Liver (tissue), 9 donors: ENCODE measurements around the gene LPAR2. TPM values are rescaled to one million over a fixed set of nuclear protein-coding genes. Genes with fewer than 3 reads are reported as not detected.
A peak's percentile ranks its signal among the peaks of the same experiment; 100 is the strongest.

Experiments
- DNase-seq: peaks from one replicate; pipeline ENCODE4 v3.0.0-alpha.2; 2017; ENCODE audit warnings: low spot score
- H3K27ac ChIP-seq, 2 donors: one replicate each; pipeline ENCODE4 v1.7.0; 2013; ENCODE audit warnings: inconsistent platforms in 2 of 2, low read length in 2 of 2, control low read depth in 1 of 2, low read depth in 1 of 2, mild to moderate bottlenecking in 1 of 2
- H3K27me3 ChIP-seq, 4 donors: one replicate each; pipeline versions ENCODE4 v1.6.1 to v1.7.0; 2013; ENCODE audit warnings: low read length in 3 of 4, inconsistent platforms in 1 of 4, mild to moderate bottlenecking in 1 of 4, moderate library complexity in 1 of 4; ENCODE audit not compliant: control insufficient read depth in 4 of 4, insufficient read depth in 4 of 4
- H3K36me3 ChIP-seq, 4 donors: one replicate each; pipeline versions ENCODE4 v1.6.1 to v1.7.0; 2013; ENCODE audit warnings: low read length in 3 of 4, mild to moderate bottlenecking in 3 of 4, low read depth in 1 of 4, moderate library complexity in 1 of 4; ENCODE audit not compliant: control insufficient read depth in 4 of 4, insufficient read depth in 3 of 4
- H3K4me1 ChIP-seq, 4 donors: one replicate each; pipeline versions ENCODE4 v1.6.1 to v1.7.0; 2013; ENCODE audit warnings: low read length in 3 of 4, mild to moderate bottlenecking in 3 of 4, moderate library complexity in 1 of 4; ENCODE audit not compliant: control insufficient read depth in 4 of 4, insufficient read depth in 4 of 4
- H3K4me3 ChIP-seq, 3 donors: one replicate each; pipeline versions ENCODE4 v1.6.1 to v1.7.0; 2013; ENCODE audit warnings: low read length in 3 of 3, control low read depth in 1 of 3, low read depth in 1 of 3, mild to moderate bottlenecking in 1 of 3
- H3K9ac ChIP-seq, 2 donors: one replicate each; pipeline ENCODE4 v1.7.0; 2013; ENCODE audit warnings: low read length in 2 of 2, mild to moderate bottlenecking in 2 of 2, moderate library complexity in 2 of 2, control low read depth in 1 of 2, low read depth in 1 of 2
- H3K9me3 ChIP-seq, 4 donors: one replicate each; pipeline versions ENCODE4 v1.6.1 to v1.7.0; 2013; ENCODE audit warnings: low read length in 3 of 4; ENCODE audit not compliant: control insufficient read depth in 4 of 4
- ATF3 ChIP-seq: IDR thresholded peaks from 2 replicates; pipeline ENCODE4 v1.6.1; 2016; ENCODE audit warnings: antibody characterized with exemption
- EGR1 ChIP-seq, 2 donors: IDR thresholded peaks; 2 replicates each; pipeline ENCODE4 v1.6.1; 2016 to 2018; ENCODE audit warnings: antibody characterized with exemption in 2 of 2, low read depth in 2 of 2
- FOXA1 ChIP-seq: IDR thresholded peaks from 2 replicates; pipeline ENCODE4 v1.6.1; 2016; ENCODE audit warnings: antibody characterized with exemption
- FOXA2 ChIP-seq: IDR thresholded peaks from 2 replicates; pipeline ENCODE4 v1.6.1; 2016; ENCODE audit warnings: antibody characterized with exemption
- GABPA ChIP-seq, 2 donors: IDR thresholded peaks in 1 of 2; conservative IDR thresholded peaks in 1 of 2; 2 replicates each; pipeline ENCODE4 v1.6.1; 2016; ENCODE audit warnings: antibody characterized with exemption in 2 of 2, mild to moderate bottlenecking in 1 of 2, moderate library complexity in 1 of 2
- HNF4A ChIP-seq, 2 donors: conservative IDR thresholded peaks; 2 replicates each; pipeline ENCODE4 v1.6.1; 2016; ENCODE audit warnings: antibody characterized with exemption in 2 of 2, mild to moderate bottlenecking in 2 of 2
- HNF4G ChIP-seq: IDR thresholded peaks from 2 replicates; pipeline ENCODE4 v1.6.1; 2016; ENCODE audit warnings: antibody characterized with exemption
- JUND ChIP-seq, 2 donors: IDR thresholded peaks; 2 replicates each; pipeline ENCODE4 v1.6.1; 2016; ENCODE audit warnings: antibody characterized with exemption in 2 of 2
- MAX ChIP-seq: IDR thresholded peaks from 2 replicates; pipeline ENCODE4 v1.6.1; 2016; ENCODE audit warnings: antibody characterized with exemption
- NR2F2 ChIP-seq: IDR thresholded peaks from 2 replicates; pipeline ENCODE4 v1.6.1; 2016; ENCODE audit warnings: antibody characterized with exemption
- RAD21 ChIP-seq, 2 donors: IDR thresholded peaks; 2 replicates each; pipeline ENCODE4 v1.6.1; 2016; ENCODE audit warnings: antibody characterized with exemption in 2 of 2, mild to moderate bottlenecking in 2 of 2
- REST ChIP-seq: IDR thresholded peaks from 2 replicates; pipeline ENCODE4 v1.6.1; 2016; ENCODE audit warnings: antibody characterized with exemption, mild to moderate bottlenecking
- RXRA ChIP-seq, 2 donors: IDR thresholded peaks; 2 replicates each; pipeline ENCODE4 v1.6.1; 2017 to 2018; ENCODE audit warnings: antibody characterized with exemption in 2 of 2, mild to moderate bottlenecking in 1 of 2
- SP1 ChIP-seq: IDR thresholded peaks from 2 replicates; pipeline ENCODE4 v1.6.1; 2018; ENCODE audit warnings: antibody characterized with exemption, mild to moderate bottlenecking
- TAF1 ChIP-seq: conservative IDR thresholded peaks from 2 replicates; pipeline ENCODE4 v1.6.1; 2016; ENCODE audit warnings: antibody characterized with exemption, mild to moderate bottlenecking
- YY1 ChIP-seq: IDR thresholded peaks from 2 replicates; pipeline ENCODE4 v1.6.1; 2016; ENCODE audit warnings: antibody characterized with exemption, mild to moderate bottlenecking
- ZBTB33 ChIP-seq: IDR thresholded peaks from 2 replicates; pipeline ENCODE4 v1.6.1; 2016; ENCODE audit warnings: antibody characterized with exemption
- WGBS: extraction: QIAGEN DNeasy Blood & Tissue Kit; methylation state at CpG from one replicate; pipeline ENCODE4 v1.1.7; 2013; 5-methylcytosine and 5-hydroxymethylcytosine counted together
- polyA plus RNA-seq, 2 donors: library from polyadenylated mRNA; stranded (reverse) in 1 of 2; unstranded in 1 of 2; fragments of 200-250 nt in 1 of 2; fragments of >200 nt in 1 of 2; fragmentation: Nextera tagmentation in 1 of 2; extraction: Ambion mirVana in 1 of 2; gene quantifications; one replicate each; pipeline versions ENCODE4 v1.2.1 to v1.2.3, GENCODE V29; 2013 to 2015
- total RNA-seq, 2 donors: library from RNA; depleted of rRNA; stranded (reverse); fragments of >200 nt; gene quantifications; one replicate each; pipeline ENCODE4 v1.2.3, GENCODE V29; 2014
- TF ChIP-seq, protein P1 (sequence below): fragments of 150-350 bp; IDR thresholded peaks from 2 replicates; pipeline ENCODE4 v1.5.1; 2017; ENCODE audit warnings: improper control_type of control experiment, low read depth, low read length; ENCODE audit not compliant: missing input control
- donor health status: healthy.
- donor health status: healthy.
- donor health status: healthy.
- donor health status: healthy.
- donor health status: healthy.

The LPAR2 gene
- total and polyA plus RNA-seq, 4 donors: 1.0 to 3.4 (median 1.2) TPM

DNA sequence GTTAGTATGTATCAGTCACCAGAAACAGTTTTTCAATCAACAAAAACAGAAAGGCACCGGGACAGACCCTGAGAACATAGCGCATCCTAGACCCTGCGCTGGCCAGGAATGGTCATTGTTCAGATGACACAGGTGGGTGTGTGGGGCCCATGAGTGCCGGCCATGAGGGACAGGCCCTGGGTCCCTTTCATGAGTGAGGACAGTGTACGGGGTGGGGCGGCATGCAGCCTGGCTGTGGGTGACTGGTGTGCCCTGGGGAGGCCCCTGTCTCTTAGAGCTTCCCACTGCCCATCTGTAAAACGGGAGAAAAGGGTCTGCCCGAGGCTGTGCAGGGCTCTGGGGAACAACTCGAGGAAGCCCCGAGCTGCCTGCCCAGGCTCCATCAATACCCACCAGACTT lies 35.3 kb downstream of the LPAR2 start:
- TF ChIP-seq RXRA (IDR thresholded peaks at IDR 0.05) (no peak), ZBTB33 (no peak), NR2F2 (no peak), YY1 (no peak)
- no peak for DNase-seq
- H3K36me3 ChIP-seq: no peaks in the 10 kb centered on the region
- WGBS: 93% methylated on average over 10 of the region's 10 CpGs
- H3K4me3 ChIP-seq: no peak overlapping the region
- H3K27ac ChIP-seq: no peak overlapping the region
- H3K27me3 ChIP-seq: no peaks in the 10 kb centered on the region
- H3K4me1 ChIP-seq: no peaks in the 10 kb centered on the region
- no peaks in the 10 kb centered on the region for H3K9me3 ChIP-seq
- no peak overlapping the region for H3K9ac ChIP-seq

GRCh38 chr19:19591133-19591825 lies 36.7 kb downstream of the LPAR2 start:
- H3K9me3 ChIP-seq: no peaks in the 10 kb centered on the region
- no peaks in the 10 kb centered on the region for H3K36me3 ChIP-seq
- no peak overlapping the region for H3K27ac ChIP-seq
- no peak overlapping the region for H3K9ac ChIP-seq
- DNase-seq: no peak
- H3K4me1 ChIP-seq: no peaks in the 10 kb centered on the region
- peak in 1 of 2 donors; percentile 58 for TF ChIP-seq JUND (IDR thresholded peaks at IDR 0.05)
- TF ChIP-seq FOXA1: no peak
- no peaks in the 10 kb centered on the region for H3K27me3 ChIP-seq
- WGBS: 62% methylated on average over 13 of the region's 13 CpGs
- H3K4me3 ChIP-seq: no peak overlapping the region

GRCh38 chr19:19588546-19588945 lies 39.5 kb downstream of the LPAR2 start:
- TF ChIP-seq RAD21 (IDR thresholded peaks at IDR 0.05) (no peak), NR2F2 (no peak), TAF1 (no peak), GABPA (IDR thresholded peaks at IDR 0.05 in 1 of 2, conservative IDR thresholded peaks at IDR 0.05 in 1 of 2) (no peak), EGR1 (IDR thresholded peaks at IDR 0.05; ENCODE audit: low read depth in 2 of 2) (no peak), HNF4G (no peak), RXRA (IDR thresholded peaks at IDR 0.05) (no peak), FOXA1 (no peak), MAX (no peak), ZBTB33 (no peak), FOXA2 (no peak), JUND (IDR thresholded peaks at IDR 0.05) (no peak), SP1 (no peak), HNF4A (conservative IDR thresholded peaks at IDR 0.05) (no peak), ATF3 (no peak), YY1 (no peak), REST (no peak)
- TF ChIP-seq, protein P1, sequence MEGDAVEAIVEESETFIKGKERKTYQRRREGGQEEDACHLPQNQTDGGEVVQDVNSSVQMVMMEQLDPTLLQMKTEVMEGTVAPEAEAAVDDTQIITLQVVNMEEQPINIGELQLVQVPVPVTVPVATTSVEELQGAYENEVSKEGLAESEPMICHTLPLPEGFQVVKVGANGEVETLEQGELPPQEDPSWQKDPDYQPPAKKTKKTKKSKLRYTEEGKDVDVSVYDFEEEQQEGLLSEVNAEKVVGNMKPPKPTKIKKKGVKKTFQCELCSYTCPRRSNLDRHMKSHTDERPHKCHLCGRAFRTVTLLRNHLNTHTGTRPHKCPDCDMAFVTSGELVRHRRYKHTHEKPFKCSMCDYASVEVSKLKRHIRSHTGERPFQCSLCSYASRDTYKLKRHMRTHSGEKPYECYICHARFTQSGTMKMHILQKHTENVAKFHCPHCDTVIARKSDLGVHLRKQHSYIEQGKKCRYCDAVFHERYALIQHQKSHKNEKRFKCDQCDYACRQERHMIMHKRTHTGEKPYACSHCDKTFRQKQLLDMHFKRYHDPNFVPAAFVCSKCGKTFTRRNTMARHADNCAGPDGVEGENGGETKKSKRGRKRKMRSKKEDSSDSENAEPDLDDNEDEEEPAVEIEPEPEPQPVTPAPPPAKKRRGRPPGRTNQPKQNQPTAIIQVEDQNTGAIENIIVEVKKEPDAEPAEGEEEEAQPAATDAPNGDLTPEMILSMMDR: no peak
- H3K4me1 ChIP-seq: no peaks in the 10 kb centered on the region
- no peak for DNase-seq
- no peak overlapping the region for H3K9ac ChIP-seq
- H3K9me3 ChIP-seq: no peaks in the 10 kb centered on the region
- H3K27ac ChIP-seq: no peak overlapping the region
- WGBS: 86% methylated on average over 2 of the region's 2 CpGs
- no peaks in the 10 kb centered on the region for H3K27me3 ChIP-seq
- H3K4me3 ChIP-seq: no peak overlapping the region
- H3K36me3 ChIP-seq: no peaks in the 10 kb centered on the region
